HCT116 (cell line): ENCODE results near the gene GALNT2. TPM values are rescaled to one million over a fixed set of nuclear protein-coding genes. Genes with fewer than 3 reads are reported as not detected.

Experiments
- ATAC-seq: fragments of 200-7000 bp; cut with Tn5 transposase; 2 replicates; pipeline ENCODE4 v1.9.1; 2020; ENCODE audit warnings: mild to moderate bottlenecking, moderate library complexity
- BruUV-seq: library from RNA; stranded (reverse); fragments of 400-500 nt; replicated peaks from 2 replicates; lab custom pipeline; 2021; lab: Mats Ljungman, UMichigan
- CTCF ChIA-PET: fragments of 300-600 bp; sonication (Branson Sonifier 250); formaldehyde crosslinking; loops from one replicate; lab custom pipeline; 2021; ENCODE audit warnings: antibody characterized with exemption; lab: Charles Lee
- POLR2A ChIA-PET: fragments of 300-600, 350-600 bp; sonication (Branson Sonifier 250); formaldehyde crosslinking; loops from one replicate; lab custom pipeline; 2021; ENCODE audit warnings: antibody characterized with exemption; lab: Charles Lee
- RAD21 ChIA-PET, 2 experiments: fragments of 300-600 bp; sonication (Branson Sonifier 250); formaldehyde crosslinking; loops; one replicate each; lab custom pipeline; 2023; ENCODE audit warnings: low total read pairs in 2 of 2; ENCODE audit not compliant: uncharacterized antibody in 2 of 2, unreplicated experiment in 2 of 2, low non-redundant PET in 1 of 2; lab: Charles Lee
- DNase-seq: peaks from one replicate; pipeline ENCODE4 v3.0.0-alpha.2; 2010; ENCODE audit warnings: low read depth, low spot score
- H2AFZ ChIP-seq: fragments of 200-600 bp; shearing (Covaris generic), sonication (generic); 2 replicates; pipeline ENCODE4 v1.6.1; 2017; ENCODE audit warnings: low read depth, mixed run types, mixed read lengths, antibody characterized with exemption, low read length; ENCODE audit not compliant: poor library complexity, severe bottlenecking
- H3K27ac ChIP-seq: 2 replicates; pipeline ENCODE4 v1.5.1; 2012; ENCODE audit warnings: low read depth, low read length
- H3K27me3 ChIP-seq: fragments of 200-600 bp; sonication (generic); 2 replicates; pipeline ENCODE4 v1.6.1; 2016; ENCODE audit warnings: mixed run types, low read length, mixed read lengths; ENCODE audit not compliant: insufficient read depth
- H3K36me3 ChIP-seq, 2 experiments: fragments of 200-500 bp in 1 of 2; fragments of 200-600 bp in 1 of 2; sonication (Bioruptor generic) in 1 of 2; sonication (generic) in 1 of 2; 2 replicates each; pipeline versions ENCODE4 v1.5.1 to v1.6.1; 2014 to 2016; ENCODE audit warnings: low read length in 2 of 2, inconsistent platforms in 1 of 2, mixed read lengths in 1 of 2, mixed run types in 1 of 2; ENCODE audit not compliant: insufficient read depth in 2 of 2, control insufficient read depth in 1 of 2
- H3K4me1 ChIP-seq, 2 experiments: fragments of 200-600 bp in 1 of 2; sonication (generic) in 1 of 2; 2 replicates each; pipeline versions ENCODE4 v1.5.1 to v1.6.1; 2012 to 2017; ENCODE audit warnings: low read length in 2 of 2, inconsistent platforms in 1 of 2, mild to moderate bottlenecking in 1 of 2, mixed read lengths in 1 of 2, mixed run types in 1 of 2, moderate library complexity in 1 of 2; ENCODE audit not compliant: insufficient read depth in 2 of 2, control insufficient read depth in 1 of 2
- H3K4me2 ChIP-seq: fragments of 200-600 bp; sonication (generic); 2 replicates; pipeline ENCODE4 v1.6.1; 2017; ENCODE audit warnings: mixed run types, low read length, mixed read lengths
- H3K4me3 ChIP-seq, 2 experiments: fragments of 200-600 bp in 1 of 2; sonication (generic) in 1 of 2; replicated peaks in 1 of 2; 2 replicates each; pipeline ENCODE4 v1.5.1; 2011 to 2016; ENCODE audit warnings: low read length in 2 of 2, control low read depth in 1 of 2, low read depth in 1 of 2, mild to moderate bottlenecking in 1 of 2, mixed read lengths in 1 of 2, mixed run types in 1 of 2
- H3K79me2 ChIP-seq: fragments of 200-600 bp; sonication (generic); 2 replicates; pipeline ENCODE4 v1.6.1; 2017; ENCODE audit warnings: mild to moderate bottlenecking, mixed run types, low read length, moderate library complexity, mixed read lengths; ENCODE audit not compliant: insufficient read depth
- H3K9ac ChIP-seq: fragments of 200-600 bp; sonication (generic); 2 replicates; pipeline ENCODE4 v1.6.1; 2016; ENCODE audit warnings: low read length, mixed read lengths
- H3K9me2 ChIP-seq: fragments of 200-600 bp; sonication (generic), shearing (Covaris generic); 2 replicates; pipeline ENCODE4 v1.6.1; 2017; ENCODE audit warnings: mixed run types, mild to moderate bottlenecking, moderate library complexity; ENCODE audit not compliant: insufficient read depth
- H3K9me3 ChIP-seq, 2 experiments: fragments of 200-500 bp in 1 of 2; fragments of 200-600 bp in 1 of 2; sonication (Bioruptor generic) in 1 of 2; sonication (generic) in 1 of 2; 2 replicates each; pipeline ENCODE4 v1.6.1; 2014 to 2017; ENCODE audit warnings: low read length in 2 of 2, mixed read lengths in 2 of 2, inconsistent platforms in 1 of 2, low read depth in 1 of 2, mild to moderate bottlenecking in 1 of 2, mixed run types in 1 of 2, moderate library complexity in 1 of 2; ENCODE audit not compliant: control insufficient read depth in 1 of 2, insufficient read depth in 1 of 2
- H4K20me1 ChIP-seq: fragments of 200-600 bp; sonication (generic), shearing (Covaris generic); 2 replicates; pipeline ENCODE4 v1.6.1; 2017; ENCODE audit warnings: mixed run types, mild to moderate bottlenecking, moderate library complexity; ENCODE audit not compliant: insufficient read depth
- CBX3 ChIP-seq: IDR thresholded peaks from 2 replicates; pipeline ENCODE4 v1.6.1; 2012; ENCODE audit warnings: low read depth
- CEBPB ChIP-seq: IDR thresholded peaks from 2 replicates; pipeline ENCODE4 v1.6.1; 2012; ENCODE audit warnings: low read depth
- ELF1 ChIP-seq: IDR thresholded peaks from 2 replicates; pipeline ENCODE4 v1.6.1; 2012; ENCODE audit warnings: low read depth, borderline replicate concordance
- EZH2 ChIP-seq: fragments of 200-600 bp; sonication (generic); IDR thresholded peaks from 2 replicates; pipeline ENCODE4 v1.6.1; 2017; ENCODE audit warnings: antibody characterized with exemption, mixed run types
- EZH2phosphoT487 ChIP-seq: fragments of 200-600 bp; IDR thresholded peaks from 2 replicates; pipeline ENCODE4 v1.6.1; 2018; ENCODE audit warnings: antibody characterized with exemption, borderline replicate concordance
- JUND ChIP-seq: IDR thresholded peaks from 2 replicates; pipeline ENCODE4 v1.6.1; 2012
- POLR2A ChIP-seq: IDR thresholded peaks from 2 replicates; pipeline ENCODE4 v1.7.0; 2011; ENCODE audit warnings: borderline replicate concordance; ENCODE audit not compliant: insufficient read depth, insufficient read length; ENCODE audit errors: extremely low read depth
- POLR2AphosphoS5 ChIP-seq: IDR thresholded peaks from 2 replicates; pipeline ENCODE4 v1.6.1; 2011; ENCODE audit warnings: mild to moderate bottlenecking, low read depth, low read length, moderate library complexity
- RAD21 ChIP-seq: IDR thresholded peaks from 2 replicates; pipeline ENCODE4 v1.6.1; 2012; ENCODE audit warnings: low read depth, mild to moderate bottlenecking
- SIN3A ChIP-seq: IDR thresholded peaks from 2 replicates; pipeline ENCODE4 v1.6.1; 2012; ENCODE audit warnings: low read depth
- SP1 ChIP-seq: IDR thresholded peaks from 2 replicates; pipeline ENCODE4 v1.6.1; 2012; ENCODE audit warnings: low read depth
- SRF ChIP-seq: IDR thresholded peaks from 2 replicates; pipeline ENCODE4 v1.6.1; 2012; ENCODE audit warnings: low read depth
- TCF7L2 ChIP-seq: IDR thresholded peaks from 2 replicates; pipeline ENCODE4 v1.7.0; 2011; ENCODE audit warnings: borderline replicate concordance, inconsistent platforms; ENCODE audit not compliant: insufficient read depth, insufficient read length; ENCODE audit errors: extremely low read depth
- ZFX ChIP-seq: fragments of 450-650 bp; IDR thresholded peaks from 2 replicates; pipeline ENCODE4 v1.6.1; 2017
- ZNF274 ChIP-seq: fragments of 200-500 bp; sonication (Bioruptor generic); IDR thresholded peaks from 2 replicates; pipeline ENCODE4 v1.6.1; 2014; ENCODE audit warnings: mild to moderate bottlenecking, low read depth, low read length, inconsistent platforms
- intact Hi-C: fragments of 100-400 bp; cut with micrococcal nuclease; formaldehyde crosslinking; loops from 2 replicates; pipeline ENCODE4 v1.10.0; 2022
- total RNA-seq: library from RNA; stranded (reverse); gene quantifications from one replicate; pipeline ENCODE4 v1.2.1, GENCODE V29; 2021; ENCODE audit not compliant: unreplicated experiment
- TF ChIP-seq, protein P1 (sequence below): IDR thresholded peaks from 2 replicates; pipeline ENCODE4 v1.6.1; 2012
- TF ChIP-seq, protein P2 (sequence below): IDR thresholded peaks from 2 replicates; pipeline ENCODE4 v1.6.1; 2012
- TF ChIP-seq, protein P3 (sequence below): IDR thresholded peaks from 2 replicates; pipeline ENCODE4 v1.6.1; 2012; ENCODE audit warnings: low read depth
- TF ChIP-seq, protein P4 (sequence below), 3 experiments: fragments of 200-600 bp in 1 of 3; sonication (generic) in 1 of 3; IDR thresholded peaks in 2 of 3; conservative IDR thresholded peaks in 1 of 3; 2 replicates each; pipeline ENCODE4 v1.5.1; 2012 to 2017; ENCODE audit warnings: low read depth in 2 of 3, low read length in 2 of 3, antibody characterized with exemption in 1 of 3, borderline replicate concordance in 1 of 3, control low read depth in 1 of 3, mild to moderate bottlenecking in 1 of 3, mixed read lengths in 1 of 3, mixed run types in 1 of 3, moderate library complexity in 1 of 3; ENCODE audit not compliant: insufficient read depth in 1 of 3
- TF ChIP-seq, protein P5 (sequence below): IDR thresholded peaks from 2 replicates; pipeline ENCODE4 v1.6.1; 2011; ENCODE audit warnings: mild to moderate bottlenecking, low read length, moderate library complexity; ENCODE audit not compliant: insufficient replicate concordance; ENCODE audit errors: extremely low read depth

The GALNT2 gene
- total RNA-seq, 1 experiment from 2014 or later, result 40.8 TPM

DNA sequence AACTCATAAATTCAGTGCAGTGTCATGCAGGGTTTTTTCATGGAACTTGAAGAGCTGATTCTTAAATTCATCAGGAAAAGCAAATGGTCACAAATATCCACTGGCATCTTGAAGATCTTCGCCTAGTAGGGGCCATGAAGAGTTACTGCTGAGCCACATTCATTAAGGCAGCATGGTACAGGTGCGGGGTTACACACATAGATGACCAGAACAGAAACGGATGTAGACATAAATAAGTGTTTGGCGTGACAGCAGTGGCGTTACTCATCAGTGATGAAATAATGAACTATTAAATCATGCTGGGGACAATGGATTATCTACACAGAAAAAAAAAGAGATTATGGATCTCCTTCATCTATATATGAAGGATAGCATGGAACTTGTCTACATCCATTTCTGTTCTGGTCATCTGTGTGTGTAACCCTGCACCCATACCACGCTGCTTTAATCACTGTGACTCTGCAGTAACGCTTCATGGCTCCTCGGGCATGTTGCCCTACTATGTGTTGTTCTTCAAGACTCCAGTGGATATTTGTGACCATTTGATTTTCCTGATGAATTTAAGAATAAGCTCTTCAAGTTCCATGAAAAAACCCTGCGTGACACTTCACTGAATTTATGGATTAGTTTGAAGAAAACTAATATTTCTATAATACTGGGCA is 161.3 kb downstream of the GALNT2 start:
- H3K9ac ChIP-seq, result no peak overlapping the region
- H3K79me2 ChIP-seq, result no peaks in the 10 kb centered on the region
- no peaks in the 10 kb centered on the region for H3K9me2 ChIP-seq
- DNase-seq (no peak), ATAC-seq (no peak)
- ChIA-PET CTCF (no interaction called here), POLR2A (no interaction called here), RAD21 (no interaction called here)
- H4K20me1 ChIP-seq, result no peaks in the 10 kb centered on the region
- H3K9me3 ChIP-seq, result no peaks in the 10 kb centered on the region
- intact Hi-C loops, result no loop called here
- H3K27ac ChIP-seq, result no peak overlapping the region
- BruUV-seq, result no TSS peak
- H3K4me1 ChIP-seq, result no peaks in the 10 kb centered on the region
- H3K4me3 ChIP-seq, result no peak overlapping the region
- no peak overlapping the region for H3K4me2 ChIP-seq
- TF ChIP-seq ZFX (no peak), RAD21 (no peak), ZNF274 (no peak), CEBPB (no peak), POLR2A (no peak), SP1 (no peak), SIN3A (no peak), JUND (no peak), EZH2 (no peak), POLR2AphosphoS5 (no peak), SRF (no peak), ELF1 (no peak), CBX3 (no peak), EZH2phosphoT487 (no peak), TCF7L2 (no peak)
- TF ChIP-seq, protein P1, sequence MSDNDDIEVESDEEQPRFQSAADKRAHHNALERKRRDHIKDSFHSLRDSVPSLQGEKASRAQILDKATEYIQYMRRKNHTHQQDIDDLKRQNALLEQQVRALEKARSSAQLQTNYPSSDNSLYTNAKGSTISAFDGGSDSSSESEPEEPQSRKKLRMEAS, result no peak
- TF ChIP-seq, protein P2, sequence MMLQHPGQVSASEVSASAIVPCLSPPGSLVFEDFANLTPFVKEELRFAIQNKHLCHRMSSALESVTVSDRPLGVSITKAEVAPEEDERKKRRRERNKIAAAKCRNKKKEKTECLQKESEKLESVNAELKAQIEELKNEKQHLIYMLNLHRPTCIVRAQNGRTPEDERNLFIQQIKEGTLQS, result no peak
- TF ChIP-seq, protein P3, sequence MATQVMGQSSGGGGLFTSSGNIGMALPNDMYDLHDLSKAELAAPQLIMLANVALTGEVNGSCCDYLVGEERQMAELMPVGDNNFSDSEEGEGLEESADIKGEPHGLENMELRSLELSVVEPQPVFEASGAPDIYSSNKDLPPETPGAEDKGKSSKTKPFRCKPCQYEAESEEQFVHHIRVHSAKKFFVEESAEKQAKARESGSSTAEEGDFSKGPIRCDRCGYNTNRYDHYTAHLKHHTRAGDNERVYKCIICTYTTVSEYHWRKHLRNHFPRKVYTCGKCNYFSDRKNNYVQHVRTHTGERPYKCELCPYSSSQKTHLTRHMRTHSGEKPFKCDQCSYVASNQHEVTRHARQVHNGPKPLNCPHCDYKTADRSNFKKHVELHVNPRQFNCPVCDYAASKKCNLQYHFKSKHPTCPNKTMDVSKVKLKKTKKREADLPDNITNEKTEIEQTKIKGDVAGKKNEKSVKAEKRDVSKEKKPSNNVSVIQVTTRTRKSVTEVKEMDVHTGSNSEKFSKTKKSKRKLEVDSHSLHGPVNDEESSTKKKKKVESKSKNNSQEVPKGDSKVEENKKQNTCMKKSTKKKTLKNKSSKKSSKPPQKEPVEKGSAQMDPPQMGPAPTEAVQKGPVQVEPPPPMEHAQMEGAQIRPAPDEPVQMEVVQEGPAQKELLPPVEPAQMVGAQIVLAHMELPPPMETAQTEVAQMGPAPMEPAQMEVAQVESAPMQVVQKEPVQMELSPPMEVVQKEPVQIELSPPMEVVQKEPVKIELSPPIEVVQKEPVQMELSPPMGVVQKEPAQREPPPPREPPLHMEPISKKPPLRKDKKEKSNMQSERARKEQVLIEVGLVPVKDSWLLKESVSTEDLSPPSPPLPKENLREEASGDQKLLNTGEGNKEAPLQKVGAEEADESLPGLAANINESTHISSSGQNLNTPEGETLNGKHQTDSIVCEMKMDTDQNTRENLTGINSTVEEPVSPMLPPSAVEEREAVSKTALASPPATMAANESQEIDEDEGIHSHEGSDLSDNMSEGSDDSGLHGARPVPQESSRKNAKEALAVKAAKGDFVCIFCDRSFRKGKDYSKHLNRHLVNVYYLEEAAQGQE, result no peak
- TF ChIP-seq, protein P4, sequence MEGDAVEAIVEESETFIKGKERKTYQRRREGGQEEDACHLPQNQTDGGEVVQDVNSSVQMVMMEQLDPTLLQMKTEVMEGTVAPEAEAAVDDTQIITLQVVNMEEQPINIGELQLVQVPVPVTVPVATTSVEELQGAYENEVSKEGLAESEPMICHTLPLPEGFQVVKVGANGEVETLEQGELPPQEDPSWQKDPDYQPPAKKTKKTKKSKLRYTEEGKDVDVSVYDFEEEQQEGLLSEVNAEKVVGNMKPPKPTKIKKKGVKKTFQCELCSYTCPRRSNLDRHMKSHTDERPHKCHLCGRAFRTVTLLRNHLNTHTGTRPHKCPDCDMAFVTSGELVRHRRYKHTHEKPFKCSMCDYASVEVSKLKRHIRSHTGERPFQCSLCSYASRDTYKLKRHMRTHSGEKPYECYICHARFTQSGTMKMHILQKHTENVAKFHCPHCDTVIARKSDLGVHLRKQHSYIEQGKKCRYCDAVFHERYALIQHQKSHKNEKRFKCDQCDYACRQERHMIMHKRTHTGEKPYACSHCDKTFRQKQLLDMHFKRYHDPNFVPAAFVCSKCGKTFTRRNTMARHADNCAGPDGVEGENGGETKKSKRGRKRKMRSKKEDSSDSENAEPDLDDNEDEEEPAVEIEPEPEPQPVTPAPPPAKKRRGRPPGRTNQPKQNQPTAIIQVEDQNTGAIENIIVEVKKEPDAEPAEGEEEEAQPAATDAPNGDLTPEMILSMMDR (IDR thresholded peaks at IDR 0.05 in 2 of 3, conservative IDR thresholded peaks at IDR 0.05 in 1 of 3; ENCODE audit: borderline replicate concordance in 1 of 3, insufficient read depth in 1 of 3, low read depth in 2 of 3, low read length in 2 of 3), result no peak
- TF ChIP-seq, protein P5, sequence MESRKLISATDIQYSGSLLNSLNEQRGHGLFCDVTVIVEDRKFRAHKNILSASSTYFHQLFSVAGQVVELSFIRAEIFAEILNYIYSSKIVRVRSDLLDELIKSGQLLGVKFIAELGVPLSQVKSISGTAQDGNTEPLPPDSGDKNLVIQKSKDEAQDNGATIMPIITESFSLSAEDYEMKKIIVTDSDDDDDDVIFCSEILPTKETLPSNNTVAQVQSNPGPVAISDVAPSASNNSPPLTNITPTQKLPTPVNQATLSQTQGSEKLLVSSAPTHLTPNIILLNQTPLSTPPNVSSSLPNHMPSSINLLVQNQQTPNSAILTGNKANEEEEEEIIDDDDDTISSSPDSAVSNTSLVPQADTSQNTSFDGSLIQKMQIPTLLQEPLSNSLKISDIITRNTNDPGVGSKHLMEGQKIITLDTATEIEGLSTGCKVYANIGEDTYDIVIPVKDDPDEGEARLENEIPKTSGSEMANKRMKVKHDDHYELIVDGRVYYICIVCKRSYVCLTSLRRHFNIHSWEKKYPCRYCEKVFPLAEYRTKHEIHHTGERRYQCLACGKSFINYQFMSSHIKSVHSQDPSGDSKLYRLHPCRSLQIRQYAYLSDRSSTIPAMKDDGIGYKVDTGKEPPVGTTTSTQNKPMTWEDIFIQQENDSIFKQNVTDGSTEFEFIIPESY, result no peak
- H3K36me3 ChIP-seq, result no peaks in the 10 kb centered on the region
- no peaks in the 10 kb centered on the region for H3K27me3 ChIP-seq
- H2AFZ ChIP-seq, result no peak overlapping the region
